DND-41 (cell line): Measurements from ENCODE around the gene MFF.

Source experiments
- ATAC-seq: fragments of 200-7000 bp; cut with Tn5 transposase; 3 replicates; pipeline ENCODE4 v1.9.1; 2021; ENCODE audit warnings: low read depth; ENCODE audit not compliant: insufficient read depth
- DNase-seq: peaks from one replicate; pipeline ENCODE4 v3.0.0-alpha.2; 2020
- H2AFZ ChIP-seq: 2 replicates; pipeline ENCODE4 v1.6.0; 2012; ENCODE audit warnings: low read depth, low read length
- H3K27ac ChIP-seq: 2 replicates; pipeline ENCODE4 v1.5.1; 2012; ENCODE audit warnings: low read length, inconsistent platforms
- H3K27me3 ChIP-seq: fragments of 200-600 bp; sonication (generic); 2 replicates; pipeline ENCODE4 v1.6.0; 2012; ENCODE audit warnings: low read length, mild to moderate bottlenecking, inconsistent platforms; ENCODE audit not compliant: insufficient read depth, poor library complexity
- H3K36me3 ChIP-seq: 2 replicates; pipeline ENCODE4 v1.5.1; 2012; ENCODE audit warnings: low read length, inconsistent platforms; ENCODE audit not compliant: insufficient read depth
- H3K4me1 ChIP-seq: 2 replicates; pipeline ENCODE4 v1.5.1; 2012; ENCODE audit warnings: mild to moderate bottlenecking, low read length; ENCODE audit not compliant: insufficient read depth
- H3K4me2 ChIP-seq: 2 replicates; pipeline ENCODE4 v1.6.0; 2012; ENCODE audit warnings: mild to moderate bottlenecking, moderate library complexity, low read length, inconsistent platforms; ENCODE audit not compliant: insufficient read depth
- H3K4me3 ChIP-seq, 2 experiments: fragments of 200-600 bp in 1 of 2; shearing (Covaris generic) in 1 of 2; 2 replicates each; pipeline ENCODE4 v1.5.1; 2012 to 2016; ENCODE audit warnings: inconsistent platforms in 2 of 2, low read length in 2 of 2, mild to moderate bottlenecking in 2 of 2, low read depth in 1 of 2, moderate library complexity in 1 of 2
- H3K79me2 ChIP-seq: 2 replicates; pipeline ENCODE4 v1.6.0; 2012; ENCODE audit warnings: low read length, inconsistent platforms; ENCODE audit not compliant: insufficient read depth
- H3K9ac ChIP-seq: 2 replicates; pipeline ENCODE4 v1.6.0; 2012; ENCODE audit warnings: low read depth, mild to moderate bottlenecking, inconsistent platforms, low read length, moderate library complexity
- H3K9me3 ChIP-seq: 2 replicates; pipeline ENCODE4 v1.5.1; 2012; ENCODE audit warnings: low read length, moderate library complexity, mild to moderate bottlenecking, inconsistent platforms; ENCODE audit not compliant: insufficient read depth, severe bottlenecking
- H4K20me1 ChIP-seq: 2 replicates; pipeline ENCODE4 v1.6.0; 2012; ENCODE audit warnings: low read length; ENCODE audit not compliant: insufficient read depth
- CTCF ChIP-seq: IDR thresholded peaks from 2 replicates; pipeline ENCODE4 v1.5.1; 2012; ENCODE audit warnings: borderline replicate concordance, low read length, moderate library complexity, mild to moderate bottlenecking; ENCODE audit not compliant: poor library complexity, severe bottlenecking; ENCODE audit errors: extremely low read depth
- EZH2 ChIP-seq: IDR thresholded peaks from 3 replicates; pipeline ENCODE4 v1.6.1; 2012; ENCODE audit warnings: borderline replicate concordance, low read depth, mild to moderate bottlenecking, moderate library complexity, low read length, inconsistent platforms; ENCODE audit not compliant: severe bottlenecking

MFF gene

GRCh38 chr2:227311861-227312506 is 13.1 kb upstream of the MFF start:
- no peak overlapping the region for H3K27ac ChIP-seq
- H3K9me3 ChIP-seq, result no peaks in the 10 kb centered on the region
- H3K4me1 ChIP-seq, result no peaks in the 10 kb centered on the region
- no peaks in the 10 kb centered on the region for H3K36me3 ChIP-seq
- H3K9ac ChIP-seq, result no peak overlapping the region
- no peaks in the 10 kb centered on the region for H3K79me2 ChIP-seq
- H2AFZ ChIP-seq, result no peak overlapping the region
- no peak overlapping the region for H3K4me2 ChIP-seq
- ATAC-seq (no peak), DNase-seq (no peak)
- TF ChIP-seq CTCF, result no peak
- no peak for TF ChIP-seq EZH2
- no peaks in the 10 kb centered on the region for H3K27me3 ChIP-seq
- H4K20me1 ChIP-seq, result no peaks in the 10 kb centered on the region
- H3K4me3 ChIP-seq, result no peak overlapping the region

- H3K9me3 ChIP-seq, result no peaks in the 10 kb centered on the region
- ATAC-seq (no peak), DNase-seq (no peak)
- H3K36me3 ChIP-seq, result no peaks in the 10 kb centered on the region
- no peaks in the 10 kb centered on the region for H3K79me2 ChIP-seq
- no peak overlapping the region for H2AFZ ChIP-seq
- H3K4me3 ChIP-seq, result no peak overlapping the region
- H3K27me3 ChIP-seq, result no peaks in the 10 kb centered on the region
- H3K9ac ChIP-seq, result no peak overlapping the region
- no peaks in the 10 kb centered on the region for H3K4me1 ChIP-seq
- H3K4me2 ChIP-seq, result no peak overlapping the region
- TF ChIP-seq EZH2 (no peak), CTCF (no peak)
- H3K27ac ChIP-seq, result no peak overlapping the region
- no peaks in the 10 kb centered on the region for H4K20me1 ChIP-seq
These were observed 12.5 kb upstream of the MFF start for GRCh38 chr2:227312579-227312978.

- Histone ChIP-seq H3K4me2 (no peak overlapping the region), H3K9ac (no peak overlapping the region), H3K27ac (no peak overlapping the region), H3K27me3 (no peaks in the 10 kb centered on the region), H3K9me3 (no peaks in the 10 kb centered on the region), H3K4me1 (no peaks in the 10 kb centered on the region), H3K4me3 (no peak overlapping the region), H2AFZ (no peak overlapping the region), H3K79me2 (no peaks in the 10 kb centered on the region), H4K20me1 (no peaks in the 10 kb centered on the region), H3K36me3 (no peaks in the 10 kb centered on the region)
- no peak for TF ChIP-seq EZH2
- TF ChIP-seq CTCF, result no peak
- ATAC-seq (no peak), DNase-seq (no peak)
These were observed 11.7 kb upstream of the MFF start for GRCh38 chr2:227313310-227313709.
